ENCODE results near the gene GAA. TPM values are rescaled to one million over a fixed set of nuclear protein-coding genes. Genes with fewer than 3 reads are reported as not detected.
A peak's percentile ranks its signal among the peaks of the same experiment; 100 is the strongest.

GAA gene
- total and polyA plus RNA-seq, 4 donors, result 24.8 to 82.2 (median 45.8) TPM

- intact Hi-C loops (cut with DNase I), result no loop called here
- ATAC-seq (ENCODE audit: low FRiP score), result no peak
Observed at GRCh38 chr17:80117491-80118401, 16.4 kb downstream of the GAA start.

GRCh38 chr17:80118601-80119270 is 17.4 kb downstream of the GAA start:
- Histone ChIP-seq H3K27ac (ENCODE audit: low read depth in 1 of 2, low read length in 2 of 2) (no peak overlapping the region), H3K9me3 (ENCODE audit: control insufficient read depth, low read length) (no peaks in the 10 kb centered on the region), H3K27me3 (ENCODE audit: control insufficient read depth in 1 of 2, insufficient read depth in 2 of 2, low read length in 1 of 2) (no peaks in the 10 kb centered on the region), H3K4me3 (ENCODE audit: low read length in 2 of 2) (no peak overlapping the region), H3K4me1 (ENCODE audit: control insufficient read depth in 1 of 2, insufficient read depth in 2 of 2, low read length in 2 of 2) (no peaks in the 10 kb centered on the region), H3K36me3 (ENCODE audit: control insufficient read depth in 1 of 2, insufficient read depth in 2 of 2, low read length in 1 of 2) (no peaks in the 10 kb centered on the region)
- DNase-seq, result peak in 1 of 2 donors; percentile 37
- 86 to 91% methylated on average over 35 of the region's 35 CpGs for WGBS, 2 donors
- no peak for ATAC-seq (ENCODE audit: low FRiP score)
- intact Hi-C loops (cut with DNase I), result no loop called here

More at GRCh38 chr17:80117491-80118401, 16.4 kb downstream of the GAA start:
- Histone ChIP-seq H3K36me3 (ENCODE audit: control insufficient read depth in 1 of 2, insufficient read depth in 2 of 2, low read length in 1 of 2) (no peaks in the 10 kb centered on the region), H3K9me3 (ENCODE audit: control insufficient read depth, low read length) (no peaks in the 10 kb centered on the region), H3K27me3 (ENCODE audit: control insufficient read depth in 1 of 2, insufficient read depth in 2 of 2, low read length in 1 of 2) (no peaks in the 10 kb centered on the region), H3K27ac (ENCODE audit: low read depth in 1 of 2, low read length in 2 of 2) (no peak overlapping the region), H3K4me1 (ENCODE audit: control insufficient read depth in 1 of 2, insufficient read depth in 2 of 2, low read length in 2 of 2) (no peaks in the 10 kb centered on the region), H3K4me3 (ENCODE audit: low read length in 2 of 2) (no peak overlapping the region)
- WGBS, 2 donors, result 90 to 91% methylated on average over 30 to 31 of the region's 31 CpGs
- peak in 1 of 2 donors; percentile 75 for DNase-seq

- H3K9me3 ChIP-seq (ENCODE audit: control insufficient read depth, low read length), result no peaks in the 10 kb centered on the region
- H3K4me1 ChIP-seq (ENCODE audit: control insufficient read depth in 1 of 2, insufficient read depth in 2 of 2, low read length in 2 of 2), result no peaks in the 10 kb centered on the region
- no peak overlapping the region for H3K27ac ChIP-seq (ENCODE audit: low read depth in 1 of 2, low read length in 2 of 2)
- 89 to 93% methylated on average over 24 of the region's 24 CpGs for WGBS, 2 donors
- H3K27me3 ChIP-seq (ENCODE audit: control insufficient read depth in 1 of 2, insufficient read depth in 2 of 2, low read length in 1 of 2), result no peaks in the 10 kb centered on the region
- H3K4me3 ChIP-seq (ENCODE audit: low read length in 2 of 2), result no peak overlapping the region
- DNase-seq (no peak), ATAC-seq (ENCODE audit: low FRiP score) (no peak)
- no peaks in the 10 kb centered on the region for H3K36me3 ChIP-seq (ENCODE audit: control insufficient read depth in 1 of 2, insufficient read depth in 2 of 2, low read length in 1 of 2)
- intact Hi-C loops (cut with DNase I), result no loop called here
Observed at GRCh38 chr17:80119271-80119791, 17.9 kb downstream of the GAA start.

GRCh38 chr17:80119839-80120238 is 18.5 kb downstream of the GAA start:
- H3K27me3 ChIP-seq (ENCODE audit: control insufficient read depth in 1 of 2, insufficient read depth in 2 of 2, low read length in 1 of 2), result no peaks in the 10 kb centered on the region
- ATAC-seq (ENCODE audit: low FRiP score) (no peak), DNase-seq (no peak)
- H3K4me1 ChIP-seq (ENCODE audit: control insufficient read depth in 1 of 2, insufficient read depth in 2 of 2, low read length in 2 of 2), result no peaks in the 10 kb centered on the region
- no peak overlapping the region for H3K27ac ChIP-seq (ENCODE audit: low read depth in 1 of 2, low read length in 2 of 2)
- H3K36me3 ChIP-seq (ENCODE audit: control insufficient read depth in 1 of 2, insufficient read depth in 2 of 2, low read length in 1 of 2), result no peaks in the 10 kb centered on the region
- H3K4me3 ChIP-seq (ENCODE audit: low read length in 2 of 2), result no peak overlapping the region
- no peaks in the 10 kb centered on the region for H3K9me3 ChIP-seq (ENCODE audit: control insufficient read depth, low read length)
- 88 to 90% methylated on average over 9 of the region's 9 CpGs for WGBS, 2 donors
- intact Hi-C loops (cut with DNase I), result no loop called here

- intact Hi-C loops (cut with DNase I), result no loop called here
- no peak for ATAC-seq (ENCODE audit: low FRiP score)
- H3K4me3 ChIP-seq (ENCODE audit: low read length in 2 of 2), result no peak overlapping the region
- no peaks in the 10 kb centered on the region for H3K36me3 ChIP-seq (ENCODE audit: control insufficient read depth in 1 of 2, insufficient read depth in 2 of 2, low read length in 1 of 2)
- peaks cover 0 to 2% of the 10 kb centered on the region in 2 donors for H3K27me3 ChIP-seq (ENCODE audit: control insufficient read depth in 1 of 2, insufficient read depth in 2 of 2, low read length in 1 of 2)
- H3K27ac ChIP-seq (ENCODE audit: low read depth in 1 of 2, low read length in 2 of 2), result no peak overlapping the region
- no peaks in the 10 kb centered on the region for H3K9me3 ChIP-seq (ENCODE audit: control insufficient read depth, low read length)
- WGBS, 2 donors, result 88 to 92% methylated on average over 17 of the region's 17 CpGs
- DNase-seq, result no peak
- H3K4me1 ChIP-seq (ENCODE audit: control insufficient read depth in 1 of 2, insufficient read depth in 2 of 2, low read length in 2 of 2), result no peaks in the 10 kb centered on the region
Observed at GRCh38 chr17:80122026-80122575, 20.7 kb downstream of the GAA start.

- DNase-seq (no peak), ATAC-seq (ENCODE audit: low FRiP score) (no peak)
- intact Hi-C loops (cut with DNase I), result no loop called here
Observed at GRCh38 chr17:80122926-80123505, 21.6 kb downstream of the GAA start.

GRCh38 chr17:80123791-80124190 is 22.4 kb downstream of the GAA start:
- DNase-seq, result no peak
- Histone ChIP-seq H3K36me3 (ENCODE audit: control insufficient read depth in 1 of 2, insufficient read depth in 2 of 2, low read length in 1 of 2) (no peaks in the 10 kb centered on the region), H3K4me3 (ENCODE audit: low read length in 2 of 2) (no peak overlapping the region), H3K27ac (ENCODE audit: low read depth in 1 of 2, low read length in 2 of 2) (no peak overlapping the region), H3K9me3 (ENCODE audit: control insufficient read depth, low read length) (no peaks in the 10 kb centered on the region), H3K27me3 (ENCODE audit: control insufficient read depth in 1 of 2, insufficient read depth in 2 of 2, low read length in 1 of 2) (peaks cover 0 to 2% of the 10 kb centered on the region in 2 donors), H3K4me1 (ENCODE audit: control insufficient read depth in 1 of 2, insufficient read depth in 2 of 2, low read length in 2 of 2) (no peaks in the 10 kb centered on the region)
- 80 to 83% methylated on average over 15 of the region's 15 CpGs for WGBS, 2 donors
- ATAC-seq (ENCODE audit: low FRiP score), result no peak
- intact Hi-C loops (cut with DNase I), result no loop called here

More at GRCh38 chr17:80122926-80123505, 21.6 kb downstream of the GAA start:
- Histone ChIP-seq H3K36me3 (ENCODE audit: control insufficient read depth in 1 of 2, insufficient read depth in 2 of 2, low read length in 1 of 2) (no peaks in the 10 kb centered on the region), H3K4me3 (ENCODE audit: low read length in 2 of 2) (no peak overlapping the region), H3K9me3 (ENCODE audit: control insufficient read depth, low read length) (no peaks in the 10 kb centered on the region), H3K27ac (ENCODE audit: low read depth in 1 of 2, low read length in 2 of 2) (no peak overlapping the region), H3K27me3 (ENCODE audit: control insufficient read depth in 1 of 2, insufficient read depth in 2 of 2, low read length in 1 of 2) (peaks cover 0 to 2% of the 10 kb centered on the region in 2 donors), H3K4me1 (ENCODE audit: control insufficient read depth in 1 of 2, insufficient read depth in 2 of 2, low read length in 2 of 2) (no peaks in the 10 kb centered on the region)
- 88 to 91% methylated on average over 6 of the region's 6 CpGs for WGBS, 2 donors

GRCh38 chr17:80124351-80124981 is 23.1 kb downstream of the GAA start:
- peaks cover 0 to 2% of the 10 kb centered on the region in 2 donors for H3K27me3 ChIP-seq (ENCODE audit: control insufficient read depth in 1 of 2, insufficient read depth in 2 of 2, low read length in 1 of 2)
- no peak overlapping the region for H3K27ac ChIP-seq (ENCODE audit: low read depth in 1 of 2, low read length in 2 of 2)
- intact Hi-C loops (cut with DNase I), result no loop called here
- H3K9me3 ChIP-seq (ENCODE audit: control insufficient read depth, low read length), result no peaks in the 10 kb centered on the region
- no peak overlapping the region for H3K4me3 ChIP-seq (ENCODE audit: low read length in 2 of 2)
- no peaks in the 10 kb centered on the region for H3K36me3 ChIP-seq (ENCODE audit: control insufficient read depth in 1 of 2, insufficient read depth in 2 of 2, low read length in 1 of 2)
- 73% methylated on average over 15 of the region's 15 CpGs for WGBS, 2 donors
- ATAC-seq (ENCODE audit: low FRiP score) (no peak), DNase-seq (no peak)
- H3K4me1 ChIP-seq (ENCODE audit: control insufficient read depth in 1 of 2, insufficient read depth in 2 of 2, low read length in 2 of 2), result no peaks in the 10 kb centered on the region

Data from aorta (tissue), 5 donors.